SK-N-SH treated with all-trans-retinoic acid at 6 μM for 48 hours (cell line): ENCODE results near the gene PCDH8.

Source experiments
- ARNTL ChIP-seq: fragments of 450-650 bp; formaldehyde crosslinking; IDR thresholded peaks from 2 replicates; pipeline ENCODE4 v1.5.0; 2020; ENCODE audit warnings: low read depth, mild to moderate bottlenecking, moderate library complexity, borderline replicate concordance
- ESRRG ChIP-seq: fragments of 250-450 bp; sonication (Bioruptor Pico); IDR thresholded peaks from 2 replicates; pipeline ENCODE4 v1.6.1; 2021; ENCODE audit warnings: mild to moderate bottlenecking
- RARB ChIP-seq: fragments of 250-450 bp; sonication (Bioruptor Pico); IDR thresholded peaks from 2 replicates; pipeline ENCODE4 v1.8.0; 2021; ENCODE audit warnings: mild to moderate bottlenecking, moderate library complexity
- TOX ChIP-seq: fragments of 250-450 bp; sonication (Bioruptor Pico); IDR thresholded peaks from 2 replicates; pipeline ENCODE4 v1.8.0; 2021; ENCODE audit warnings: mild to moderate bottlenecking, moderate library complexity, borderline replicate concordance
- ZFP30 ChIP-seq: fragments of 450-650 bp; formaldehyde crosslinking; IDR thresholded peaks from 2 replicates; pipeline ENCODE4 v1.5.0; 2022; ENCODE audit warnings: mild to moderate bottlenecking, moderate library complexity
- ZNF8 ChIP-seq: fragments of 450-650 bp; formaldehyde crosslinking; IDR thresholded peaks from 2 replicates; pipeline ENCODE4 v1.5.0; 2020; ENCODE audit warnings: mild to moderate bottlenecking, moderate library complexity
- TF ChIP-seq, protein P1 (sequence below): fragments of 250-450 bp; sonication (Bioruptor Pico); IDR thresholded peaks from 2 replicates; pipeline ENCODE4 v1.8.0; 2020; ENCODE audit warnings: mild to moderate bottlenecking, moderate library complexity, borderline replicate concordance

DNA sequence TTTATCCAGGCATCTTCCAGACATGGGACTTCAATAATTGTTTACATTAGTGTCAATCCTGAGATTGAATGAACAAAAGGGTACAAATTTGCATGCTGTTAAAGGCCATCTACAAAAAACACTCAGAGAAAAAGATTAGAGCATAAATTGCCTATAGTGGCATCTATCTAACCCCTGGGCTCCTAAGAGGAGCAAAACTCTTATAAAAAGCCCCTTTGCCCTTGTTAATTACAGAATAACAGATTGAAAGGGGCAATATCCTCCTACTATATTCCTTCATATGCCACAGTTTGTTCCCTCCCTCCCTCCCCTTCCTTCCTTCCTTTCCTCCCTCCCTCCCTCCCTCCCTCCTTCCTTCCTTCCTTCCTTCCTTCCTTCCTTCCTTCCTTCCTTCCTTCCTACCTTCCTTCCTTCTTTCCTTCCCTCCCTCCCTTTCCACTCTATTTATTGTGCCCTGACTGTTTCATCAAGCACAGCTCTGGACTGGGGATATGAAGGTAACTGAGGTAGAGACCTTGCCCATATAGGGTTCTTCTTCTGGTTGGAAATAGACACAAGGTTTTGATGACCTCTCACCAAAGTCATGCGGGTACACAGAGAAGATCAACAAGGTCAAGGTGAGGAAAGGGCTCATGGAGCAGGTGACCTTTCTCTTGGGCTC, 49.5 kb downstream of the PCDH8 start:
- TF ChIP-seq ZFP30 (CRISPR knock-in tag) (no peak), ARNTL (CRISPR knock-in tag) (no peak), ZNF8 (CRISPR knock-in tag) (no peak), ESRRG (CRISPR knock-in tag) (no peak), TOX (no peak), RARB (CRISPR knock-in tag) (no peak)
- TF ChIP-seq, protein P1, sequence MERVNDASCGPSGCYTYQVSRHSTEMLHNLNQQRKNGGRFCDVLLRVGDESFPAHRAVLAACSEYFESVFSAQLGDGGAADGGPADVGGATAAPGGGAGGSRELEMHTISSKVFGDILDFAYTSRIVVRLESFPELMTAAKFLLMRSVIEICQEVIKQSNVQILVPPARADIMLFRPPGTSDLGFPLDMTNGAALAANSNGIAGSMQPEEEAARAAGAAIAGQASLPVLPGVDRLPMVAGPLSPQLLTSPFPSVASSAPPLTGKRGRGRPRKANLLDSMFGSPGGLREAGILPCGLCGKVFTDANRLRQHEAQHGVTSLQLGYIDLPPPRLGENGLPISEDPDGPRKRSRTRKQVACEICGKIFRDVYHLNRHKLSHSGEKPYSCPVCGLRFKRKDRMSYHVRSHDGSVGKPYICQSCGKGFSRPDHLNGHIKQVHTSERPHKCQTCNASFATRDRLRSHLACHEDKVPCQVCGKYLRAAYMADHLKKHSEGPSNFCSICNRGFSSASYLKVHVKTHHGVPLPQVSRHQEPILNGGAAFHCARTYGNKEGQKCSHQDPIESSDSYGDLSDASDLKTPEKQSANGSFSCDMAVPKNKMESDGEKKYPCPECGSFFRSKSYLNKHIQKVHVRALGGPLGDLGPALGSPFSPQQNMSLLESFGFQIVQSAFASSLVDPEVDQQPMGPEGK (CRISPR knock-in tag), result no peak
